ENCODE measurements around the gene DAZL.
"Not testable (repeated sequence)": the region's sequence is repeated elsewhere in the genome, so short reads cannot be mapped to it uniquely, and the experiment has no call there.

DAZL gene

DNA sequence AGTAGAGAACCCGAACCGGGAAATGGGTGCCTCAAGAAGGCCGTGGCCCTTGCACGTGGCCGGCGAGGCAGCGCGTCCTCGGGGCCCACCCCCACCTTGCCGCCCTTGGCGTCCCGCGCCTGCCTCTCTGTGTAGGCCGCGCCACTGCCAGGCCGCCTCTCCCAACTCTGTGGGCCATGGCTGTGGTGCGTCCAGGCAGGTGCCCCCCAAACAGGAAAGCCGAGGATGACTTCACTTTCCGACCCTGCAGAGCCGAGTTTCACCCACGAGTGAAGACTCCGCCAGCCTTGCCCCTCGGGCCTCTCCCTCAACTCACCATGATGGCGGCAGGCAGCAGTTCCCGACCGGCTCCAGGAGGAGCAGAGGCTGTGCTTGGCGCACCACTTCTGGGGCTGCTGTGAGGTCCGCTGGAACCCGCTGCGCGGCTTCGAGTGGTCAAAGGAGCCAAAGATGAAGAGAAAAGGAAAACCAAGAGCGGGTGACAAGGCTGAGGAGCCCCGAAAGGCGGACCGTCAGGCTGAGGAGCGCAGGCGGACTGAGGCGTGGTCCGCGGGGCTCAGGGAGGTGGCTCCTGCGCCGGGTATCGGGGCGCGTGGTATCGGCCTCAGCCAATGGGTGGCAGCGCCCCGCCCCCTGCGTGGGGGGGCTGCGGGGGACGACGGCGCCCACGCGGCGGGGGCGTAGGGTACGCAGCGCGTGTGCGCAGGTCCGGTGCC is at the start of gene DAZL:
Gene DAZL (minus strand): TSS at position 537 of the 716 bp plus-strand sequence. CDS start 218 bp downstream, at position 319.
- Histone ChIP-seq H3K4me1 (ENCODE audit: insufficient read depth, low read length) (no peaks in the 10 kb centered on the region), H3K27ac (ENCODE audit: low read depth, low read length) (no peak within 1 kb of the TSS), H3K9me3 (ENCODE audit: low read length) (no peaks in the 10 kb centered on the region), H3K27me3 (ENCODE audit: control insufficient read depth in 1 of 2, insufficient read depth in 2 of 2, low read length in 2 of 2) (no peaks in the 10 kb centered on the region), H3K9ac (ENCODE audit: low read length) (no peak within 1 kb of the TSS), H3K36me3 (ENCODE audit: insufficient read depth, low read length) (no peaks in the 10 kb centered on the region), H3K4me3 (ENCODE audit: low read depth in 1 of 2, low read length in 2 of 2) (no peak within 1 kb of the TSS)

DNA sequence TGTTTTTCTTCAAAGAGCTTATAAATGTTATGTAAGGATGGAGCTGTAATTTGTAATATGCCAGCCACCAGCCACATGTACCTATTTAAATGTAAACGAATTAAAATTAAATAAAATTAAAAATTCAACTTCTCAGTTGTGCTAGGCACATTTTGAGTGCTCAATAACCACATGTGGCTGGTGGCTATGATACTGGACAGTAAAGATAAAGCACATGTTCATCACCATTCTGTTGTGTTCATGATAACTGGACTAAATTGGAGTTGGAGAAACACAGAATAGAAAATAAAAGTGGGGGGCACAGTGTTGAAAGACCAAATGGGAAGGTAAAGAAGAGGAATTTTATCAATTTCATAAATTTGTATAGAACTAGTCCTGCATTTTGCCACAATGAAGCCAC is 49.8 kb upstream of the DAZL start:
- H3K9me3 ChIP-seq (ENCODE audit: low read length), result no peaks in the 10 kb centered on the region
- no peak overlapping the region for H3K4me3 ChIP-seq (ENCODE audit: low read depth in 1 of 2, low read length in 2 of 2)

DNA sequence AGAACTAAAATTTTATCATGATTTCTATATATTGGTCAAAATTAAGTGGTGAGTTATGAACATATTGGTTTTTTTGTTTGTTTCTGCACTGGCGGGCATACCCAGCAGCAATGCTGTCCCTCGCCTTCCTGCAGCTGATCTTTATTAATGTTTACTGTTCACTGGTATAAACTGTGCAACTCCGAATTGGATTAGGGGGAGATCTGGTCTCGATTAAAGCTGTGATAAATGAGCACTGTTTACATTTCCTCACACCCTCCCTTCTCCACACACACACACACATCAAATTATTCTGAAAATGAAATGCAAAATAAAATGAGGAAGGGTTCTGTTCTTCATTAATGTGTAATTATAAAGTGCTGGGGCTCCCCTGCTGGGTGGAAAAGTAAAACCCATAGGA is 48.5 kb upstream of the DAZL start:
- no peaks in the 10 kb centered on the region for H3K4me1 ChIP-seq (ENCODE audit: insufficient read depth, low read length)
- no peak overlapping the region for H3K27ac ChIP-seq (ENCODE audit: low read depth, low read length)
- H3K9me3 ChIP-seq (ENCODE audit: low read length), result no peaks in the 10 kb centered on the region
- no peaks in the 10 kb centered on the region for H3K27me3 ChIP-seq (ENCODE audit: control insufficient read depth in 1 of 2, insufficient read depth in 2 of 2, low read length in 2 of 2)
- H3K9ac ChIP-seq (ENCODE audit: low read length), result no peak overlapping the region
- H3K4me3 ChIP-seq (ENCODE audit: low read depth in 1 of 2, low read length in 2 of 2), result no peak overlapping the region
- H3K36me3 ChIP-seq (ENCODE audit: insufficient read depth, low read length), result no peaks in the 10 kb centered on the region

More for the DNA sequence above, 49.8 kb upstream of the DAZL start:
- H3K4me1 ChIP-seq (ENCODE audit: insufficient read depth, low read length), result no peaks in the 10 kb centered on the region
- H3K36me3 ChIP-seq (ENCODE audit: insufficient read depth, low read length), result no peaks in the 10 kb centered on the region
- H3K27me3 ChIP-seq (ENCODE audit: control insufficient read depth in 1 of 2, insufficient read depth in 2 of 2, low read length in 2 of 2), result no peaks in the 10 kb centered on the region
- H3K9ac ChIP-seq (ENCODE audit: low read length), result no peak overlapping the region
- no peak overlapping the region for H3K27ac ChIP-seq (ENCODE audit: low read depth, low read length)

DNA sequence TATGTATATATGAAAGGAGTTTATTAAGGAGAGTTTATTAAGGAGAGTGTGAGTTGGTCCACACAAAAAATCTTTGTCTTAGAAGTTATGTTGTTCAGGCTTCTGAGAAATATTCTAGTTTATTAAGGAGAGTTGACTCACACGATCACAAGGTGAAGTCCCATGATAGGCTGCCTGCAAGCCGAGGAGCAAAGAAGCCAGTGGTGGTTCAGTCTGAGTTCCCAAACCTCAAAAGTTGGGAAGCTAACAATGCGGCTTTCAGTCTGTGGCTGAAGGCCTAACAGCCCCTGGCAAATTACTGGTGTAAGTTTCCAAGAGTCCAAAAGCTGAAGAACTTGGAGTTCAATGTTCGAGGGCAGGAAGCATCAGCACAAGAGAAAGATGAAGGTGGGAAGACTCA is 42.4 kb upstream of the DAZL start:
- Histone ChIP-seq H3K27me3 (ENCODE audit: control insufficient read depth in 1 of 2, insufficient read depth in 2 of 2, low read length in 2 of 2) (no peaks in the 10 kb centered on the region), H3K9me3 (ENCODE audit: low read length) (no peaks in the 10 kb centered on the region), H3K36me3 (ENCODE audit: insufficient read depth, low read length) (no peaks in the 10 kb centered on the region), H3K27ac (ENCODE audit: low read depth, low read length) (no peak overlapping the region), H3K4me3 (ENCODE audit: low read depth in 1 of 2, low read length in 2 of 2) (no peak overlapping the region), H3K9ac (ENCODE audit: low read length) (no peak overlapping the region), H3K4me1 (ENCODE audit: insufficient read depth, low read length) (no peaks in the 10 kb centered on the region)

GRCh38 chr3:16639806-16640205 is 34.6 kb upstream of the DAZL start:
- Histone ChIP-seq H3K4me3 (ENCODE audit: low read depth in 1 of 2, low read length in 2 of 2) (no peak overlapping the region), H3K9ac (ENCODE audit: low read length) (no peak overlapping the region), H3K9me3 (ENCODE audit: low read length) (no peaks in the 10 kb centered on the region), H3K4me1 (ENCODE audit: insufficient read depth, low read length) (no peaks in the 10 kb centered on the region), H3K36me3 (ENCODE audit: insufficient read depth, low read length) (no peaks in the 10 kb centered on the region), H3K27ac (ENCODE audit: low read depth, low read length) (no peak overlapping the region), H3K27me3 (ENCODE audit: control insufficient read depth in 1 of 2, insufficient read depth in 2 of 2, low read length in 2 of 2) (no peaks in the 10 kb centered on the region)

DNA sequence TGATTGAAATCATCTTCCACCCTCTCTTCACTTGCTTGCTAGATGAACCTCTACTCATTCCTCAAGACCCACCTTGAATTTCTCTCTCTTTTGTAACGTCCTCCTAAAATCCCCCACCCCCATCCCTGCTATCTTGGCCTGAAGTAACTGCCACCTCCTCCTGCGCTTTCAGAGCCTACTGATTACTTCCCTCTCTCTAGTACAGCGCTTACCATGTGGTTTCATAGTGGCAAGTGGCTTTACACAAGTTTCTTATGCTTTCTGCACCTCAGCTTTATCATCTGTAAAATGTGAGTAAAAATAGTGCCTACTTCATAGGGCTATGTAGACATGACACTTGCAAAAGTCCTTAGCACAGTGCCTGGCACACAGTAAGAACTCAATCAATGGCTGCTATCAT is 28.7 kb upstream of the DAZL start:
- no peak overlapping the region for H3K9ac ChIP-seq (ENCODE audit: low read length)
- no peaks in the 10 kb centered on the region for H3K36me3 ChIP-seq (ENCODE audit: insufficient read depth, low read length)
- H3K27ac ChIP-seq (ENCODE audit: low read depth, low read length), result no peak overlapping the region
- no peaks in the 10 kb centered on the region for H3K9me3 ChIP-seq (ENCODE audit: low read length)
- no peak overlapping the region for H3K4me3 ChIP-seq (ENCODE audit: low read depth in 1 of 2, low read length in 2 of 2)
- no peaks in the 10 kb centered on the region for H3K27me3 ChIP-seq (ENCODE audit: control insufficient read depth in 1 of 2, insufficient read depth in 2 of 2, low read length in 2 of 2)
- no peaks in the 10 kb centered on the region for H3K4me1 ChIP-seq (ENCODE audit: insufficient read depth, low read length)

DNA sequence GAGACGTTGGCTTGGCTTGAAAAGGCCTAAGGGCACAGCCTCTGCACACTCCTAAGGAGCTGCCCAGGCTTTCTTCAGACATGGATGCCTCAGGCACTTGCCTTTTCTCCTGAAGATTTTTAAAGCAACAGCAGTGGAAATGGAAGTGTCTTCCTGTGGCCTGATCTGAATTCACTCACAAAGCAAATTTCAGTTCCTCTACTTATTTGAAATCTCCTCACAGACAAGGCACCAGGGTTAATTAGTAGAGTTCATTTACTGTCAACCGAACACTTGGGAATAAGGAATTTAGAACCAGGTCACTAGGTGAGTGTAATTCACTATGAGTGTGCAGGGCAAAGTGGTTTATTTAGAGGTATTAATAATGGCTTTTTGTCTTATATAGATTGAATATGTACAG is 27.2 kb upstream of the DAZL start:
- no peaks in the 10 kb centered on the region for H3K9me3 ChIP-seq (ENCODE audit: low read length)
- no peak overlapping the region for H3K27ac ChIP-seq (ENCODE audit: low read depth, low read length)
- H3K27me3 ChIP-seq (ENCODE audit: control insufficient read depth in 1 of 2, insufficient read depth in 2 of 2, low read length in 2 of 2), result no peaks in the 10 kb centered on the region
- no peaks in the 10 kb centered on the region for H3K4me1 ChIP-seq (ENCODE audit: insufficient read depth, low read length)
- H3K4me3 ChIP-seq (ENCODE audit: low read depth in 1 of 2, low read length in 2 of 2), result no peak overlapping the region
- H3K36me3 ChIP-seq (ENCODE audit: insufficient read depth, low read length), result no peaks in the 10 kb centered on the region
- H3K9ac ChIP-seq (ENCODE audit: low read length), result no peak overlapping the region

- H3K4me1 ChIP-seq (ENCODE audit: insufficient read depth, low read length), result no peaks in the 10 kb centered on the region
- no peak overlapping the region for H3K9ac ChIP-seq (ENCODE audit: low read length)
- H3K9me3 ChIP-seq (ENCODE audit: low read length), result no peaks in the 10 kb centered on the region
Measured at GRCh38 chr3:16618721-16619120, 13.5 kb upstream of the DAZL start.

DNA sequence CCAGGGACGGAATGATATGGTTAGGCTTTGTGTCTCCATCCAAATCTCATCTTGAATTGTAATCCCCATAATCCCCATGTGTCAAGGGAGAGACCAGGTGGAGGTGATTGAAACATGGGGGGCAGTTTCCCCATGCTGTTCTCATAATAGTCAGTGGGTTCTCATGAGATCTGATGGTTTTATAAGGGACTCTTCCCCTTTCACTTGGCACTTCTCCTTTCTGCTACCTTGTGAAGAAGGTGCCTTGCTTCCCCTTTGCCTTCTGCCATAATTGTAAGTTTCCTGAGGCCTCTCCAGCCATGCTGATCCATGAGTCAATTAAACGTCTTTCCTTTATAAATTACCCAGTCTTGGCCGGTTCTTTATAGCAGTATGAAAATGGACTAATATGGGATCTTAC is 11.9 kb upstream of the DAZL start:
- not testable (repeated sequence) for H3K4me3 ChIP-seq (ENCODE audit: low read depth in 1 of 2, low read length in 2 of 2); H3K36me3 ChIP-seq (ENCODE audit: insufficient read depth, low read length); H3K9me3 ChIP-seq (ENCODE audit: low read length); H3K4me1 ChIP-seq (ENCODE audit: insufficient read depth, low read length); H3K27ac ChIP-seq (ENCODE audit: low read depth, low read length); H3K9ac ChIP-seq (ENCODE audit: low read length); H3K27me3 ChIP-seq (ENCODE audit: control insufficient read depth in 1 of 2, insufficient read depth in 2 of 2, low read length in 2 of 2)

More at GRCh38 chr3:16618721-16619120, 13.5 kb upstream of the DAZL start:
- H3K36me3 ChIP-seq (ENCODE audit: insufficient read depth, low read length), result no peaks in the 10 kb centered on the region
- H3K4me3 ChIP-seq (ENCODE audit: low read depth in 1 of 2, low read length in 2 of 2), result no peak overlapping the region
- H3K27ac ChIP-seq (ENCODE audit: low read depth, low read length), result no peak overlapping the region
- no peaks in the 10 kb centered on the region for H3K27me3 ChIP-seq (ENCODE audit: control insufficient read depth in 1 of 2, insufficient read depth in 2 of 2, low read length in 2 of 2)

DNA sequence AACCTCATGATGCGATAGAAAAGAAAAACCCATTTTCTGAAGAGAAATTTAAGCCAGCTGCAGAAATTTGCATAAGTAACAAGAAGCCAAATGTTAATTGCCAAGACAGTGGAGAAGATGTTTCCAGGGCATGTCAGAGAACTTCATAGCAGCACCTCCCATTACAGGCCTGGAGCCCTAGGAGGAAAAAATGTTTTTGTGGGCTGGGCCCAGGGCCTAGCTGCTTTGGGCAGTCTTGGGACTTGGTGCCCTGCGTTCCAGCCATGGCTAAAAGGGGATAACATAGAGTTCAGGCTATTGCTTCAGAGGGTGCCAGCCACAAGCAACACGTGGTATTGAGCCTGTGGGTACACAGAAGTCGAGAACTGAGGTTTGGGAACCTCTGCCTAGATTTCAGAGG is 10.9 kb upstream of the DAZL start:
- Histone ChIP-seq H3K36me3 (ENCODE audit: insufficient read depth, low read length) (no peaks in the 10 kb centered on the region), H3K27ac (ENCODE audit: low read depth, low read length) (no peak overlapping the region), H3K27me3 (ENCODE audit: control insufficient read depth in 1 of 2, insufficient read depth in 2 of 2, low read length in 2 of 2) (no peaks in the 10 kb centered on the region), H3K4me1 (ENCODE audit: insufficient read depth, low read length) (no peaks in the 10 kb centered on the region), H3K4me3 (ENCODE audit: low read depth in 1 of 2, low read length in 2 of 2) (no peak overlapping the region), H3K9me3 (ENCODE audit: low read length) (no peaks in the 10 kb centered on the region), H3K9ac (ENCODE audit: low read length) (no peak overlapping the region)

DNA sequence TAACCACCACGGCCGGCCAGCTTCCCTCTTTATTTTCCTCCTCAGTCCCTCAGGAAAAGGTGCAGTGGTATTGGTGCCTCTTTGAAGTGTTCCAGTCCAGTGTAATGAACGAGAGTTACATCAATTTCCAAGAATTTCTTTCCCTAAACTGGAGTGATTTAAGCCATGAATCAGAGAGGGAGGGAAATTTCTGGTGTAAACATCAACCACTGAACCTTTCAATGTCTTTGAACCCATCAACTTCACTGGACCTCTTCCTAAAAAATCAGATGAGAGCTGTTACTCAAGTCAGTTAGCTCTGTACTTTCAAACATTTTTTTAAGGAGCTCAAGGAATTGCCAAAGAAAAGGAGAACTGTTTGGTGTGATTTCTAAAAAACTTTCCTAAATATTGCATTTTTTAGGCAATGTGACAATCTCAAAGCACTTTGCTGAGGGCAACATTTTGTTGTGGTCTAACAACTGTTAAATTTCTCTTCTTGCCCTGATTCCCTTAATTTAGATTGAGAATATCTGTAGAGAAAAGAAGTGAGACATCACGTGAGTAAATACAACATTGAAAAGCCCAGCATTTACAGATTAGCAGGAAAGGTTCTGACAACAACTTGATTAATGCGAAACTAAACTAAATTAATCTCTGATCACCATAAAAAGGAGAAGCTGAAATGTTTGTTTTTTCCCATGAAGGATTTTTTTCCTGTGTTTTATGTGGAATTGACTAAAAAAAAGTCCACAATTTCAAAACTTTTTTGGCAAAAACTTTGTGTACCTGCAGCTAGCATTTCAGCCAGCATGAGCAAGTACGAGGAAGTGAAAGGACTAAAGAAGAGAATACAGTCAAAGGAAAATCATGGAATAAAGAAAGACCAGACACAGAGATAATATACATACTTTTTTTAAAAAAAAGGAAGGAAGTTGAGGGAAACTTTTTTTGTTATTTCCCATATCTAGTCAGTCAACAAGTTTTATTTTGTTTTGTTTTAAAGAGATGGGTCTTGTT is 9.1 kb upstream of the DAZL start:
- no peak overlapping the region for H3K27ac ChIP-seq (ENCODE audit: low read depth, low read length)
- no peak overlapping the region for H3K4me3 ChIP-seq (ENCODE audit: low read depth in 1 of 2, low read length in 2 of 2)
- no peaks in the 10 kb centered on the region for H3K9me3 ChIP-seq (ENCODE audit: low read length)
- no peak overlapping the region for H3K9ac ChIP-seq (ENCODE audit: low read length)
- H3K27me3 ChIP-seq (ENCODE audit: control insufficient read depth in 1 of 2, insufficient read depth in 2 of 2, low read length in 2 of 2), result no peaks in the 10 kb centered on the region
- no peaks in the 10 kb centered on the region for H3K4me1 ChIP-seq (ENCODE audit: insufficient read depth, low read length)
- H3K36me3 ChIP-seq (ENCODE audit: insufficient read depth, low read length), result no peaks in the 10 kb centered on the region

Measured in muscle layer of colon (tissue), 2 donors.